Heart left ventricle (tissue), 13 donors: Measurements from ENCODE around the gene SAXO1.

Experiments used
- POLR2A ChIP-seq, 2 donors: fragments of 450-650 bp; IDR thresholded peaks; one replicate each; pipeline ENCODE4 v1.6.1; 2017; ENCODE audit warnings: antibody characterized with exemption in 2 of 2, mild to moderate bottlenecking in 2 of 2, moderate library complexity in 2 of 2
- TF ChIP-seq, protein P1 (sequence below), 12 donors: fragments of 200-600 bp; sonication (generic) in 4 of 12; IDR thresholded peaks; one replicate each; pipeline versions ENCODE4 v1.5.0 to v1.8.0; 2018 to 2022; ENCODE audit warnings: antibody characterized with exemption in 12 of 12, mild to moderate bottlenecking in 5 of 12
- donor health status: ischemic (EF 13 %, LVEDD 7.1; RV severe dilation, severe dysfunction).
- donor health status: DM: no; HTN: yes; CAD: no.
- donor health status: DM: no; HTN: no; CAD: no.
- donor health status: ischemic (EF 25% LVEDD 6.9; RV normal size, moderate dysfunction).
- donor health status: ischemic (EF 25% LVEDD 5.7; RV mildly dilated, moderate dysfunction).
- donor health status: ischemic (EF 35%, LVEDD 5.7; RV mildly dilated, moderate dysfunction).
- donor health status: nonischemic (EF 11% LVEDD 7.7; RV severe dilation, severe dysfunction).
- donor health status: DM: yes; HTN: yes; CAD: no.
- donor health status: PGD.
- donor health status: ischemic (EF 29% LVEDD 5.4; RV normal size, mild dysfunction).
- donor health status: nonischemic (EF 23%, LVEDD 6.1; RV moderate dilation, normal function).

DNA sequence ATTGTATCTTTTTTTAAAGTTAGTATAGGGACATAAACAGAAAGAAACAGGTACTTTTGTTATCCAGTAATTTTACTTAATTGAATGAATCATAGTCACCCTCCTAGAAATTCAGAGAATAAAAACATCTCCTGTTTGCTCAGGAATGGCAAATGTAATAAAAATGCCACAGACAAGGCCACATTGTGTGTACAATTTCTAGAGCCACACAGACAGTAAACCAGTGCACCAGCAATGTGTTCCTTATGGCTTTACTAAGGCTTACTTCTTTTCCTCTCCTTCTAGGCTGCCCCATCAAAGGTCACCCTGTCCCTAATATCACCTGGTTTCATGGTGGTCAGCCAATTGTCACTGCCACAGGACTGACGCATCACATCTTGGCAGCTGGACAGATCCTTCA is 145.5 kb downstream of the SAXO1 start:
- TF ChIP-seq, protein P1, sequence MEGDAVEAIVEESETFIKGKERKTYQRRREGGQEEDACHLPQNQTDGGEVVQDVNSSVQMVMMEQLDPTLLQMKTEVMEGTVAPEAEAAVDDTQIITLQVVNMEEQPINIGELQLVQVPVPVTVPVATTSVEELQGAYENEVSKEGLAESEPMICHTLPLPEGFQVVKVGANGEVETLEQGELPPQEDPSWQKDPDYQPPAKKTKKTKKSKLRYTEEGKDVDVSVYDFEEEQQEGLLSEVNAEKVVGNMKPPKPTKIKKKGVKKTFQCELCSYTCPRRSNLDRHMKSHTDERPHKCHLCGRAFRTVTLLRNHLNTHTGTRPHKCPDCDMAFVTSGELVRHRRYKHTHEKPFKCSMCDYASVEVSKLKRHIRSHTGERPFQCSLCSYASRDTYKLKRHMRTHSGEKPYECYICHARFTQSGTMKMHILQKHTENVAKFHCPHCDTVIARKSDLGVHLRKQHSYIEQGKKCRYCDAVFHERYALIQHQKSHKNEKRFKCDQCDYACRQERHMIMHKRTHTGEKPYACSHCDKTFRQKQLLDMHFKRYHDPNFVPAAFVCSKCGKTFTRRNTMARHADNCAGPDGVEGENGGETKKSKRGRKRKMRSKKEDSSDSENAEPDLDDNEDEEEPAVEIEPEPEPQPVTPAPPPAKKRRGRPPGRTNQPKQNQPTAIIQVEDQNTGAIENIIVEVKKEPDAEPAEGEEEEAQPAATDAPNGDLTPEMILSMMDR (IDR thresholded peaks at IDR 0.05), result no peak
- no peak for TF ChIP-seq POLR2A (IDR thresholded peaks at IDR 0.05)
